Astrocyte (in vitro differentiated cells and primary cell): ENCODE data around the gene DIP2B.

ENCODE experiments used
- EZH2 ChIP-seq: IDR thresholded peaks from 2 replicates; pipeline ENCODE4 v1.6.1; 2012; ENCODE audit warnings: mild to moderate bottlenecking, low read length, inconsistent platforms; ENCODE audit not compliant: insufficient read depth
- TF ChIP-seq, protein P1 (sequence below): IDR thresholded peaks from 2 replicates; pipeline ENCODE4 v1.5.1; 2011; ENCODE audit warnings: low read depth, mild to moderate bottlenecking, inconsistent platforms, low read length, moderate library complexity; ENCODE audit not compliant: insufficient read depth

DNA sequence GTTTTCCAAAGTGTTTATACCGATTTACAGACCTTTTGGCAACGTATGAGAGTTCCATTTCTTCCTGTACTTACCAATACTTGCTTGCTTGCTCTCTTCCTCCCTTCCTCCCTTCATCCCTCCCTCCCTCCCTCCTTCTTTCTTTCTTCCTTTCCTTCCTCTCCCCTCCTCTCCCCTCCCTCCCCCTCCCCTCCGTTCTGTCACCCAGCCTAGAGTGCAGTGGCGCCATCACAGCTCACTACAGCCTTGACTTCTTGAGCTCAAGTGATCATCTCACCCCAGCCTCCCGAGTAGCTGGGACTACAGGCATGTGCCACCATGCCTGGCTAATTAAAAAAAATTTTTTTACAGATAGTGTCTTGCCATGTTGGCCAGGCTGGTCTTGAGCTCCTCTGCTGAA is 40.4 kb downstream of the DIP2B start:
- TF ChIP-seq, protein P1, sequence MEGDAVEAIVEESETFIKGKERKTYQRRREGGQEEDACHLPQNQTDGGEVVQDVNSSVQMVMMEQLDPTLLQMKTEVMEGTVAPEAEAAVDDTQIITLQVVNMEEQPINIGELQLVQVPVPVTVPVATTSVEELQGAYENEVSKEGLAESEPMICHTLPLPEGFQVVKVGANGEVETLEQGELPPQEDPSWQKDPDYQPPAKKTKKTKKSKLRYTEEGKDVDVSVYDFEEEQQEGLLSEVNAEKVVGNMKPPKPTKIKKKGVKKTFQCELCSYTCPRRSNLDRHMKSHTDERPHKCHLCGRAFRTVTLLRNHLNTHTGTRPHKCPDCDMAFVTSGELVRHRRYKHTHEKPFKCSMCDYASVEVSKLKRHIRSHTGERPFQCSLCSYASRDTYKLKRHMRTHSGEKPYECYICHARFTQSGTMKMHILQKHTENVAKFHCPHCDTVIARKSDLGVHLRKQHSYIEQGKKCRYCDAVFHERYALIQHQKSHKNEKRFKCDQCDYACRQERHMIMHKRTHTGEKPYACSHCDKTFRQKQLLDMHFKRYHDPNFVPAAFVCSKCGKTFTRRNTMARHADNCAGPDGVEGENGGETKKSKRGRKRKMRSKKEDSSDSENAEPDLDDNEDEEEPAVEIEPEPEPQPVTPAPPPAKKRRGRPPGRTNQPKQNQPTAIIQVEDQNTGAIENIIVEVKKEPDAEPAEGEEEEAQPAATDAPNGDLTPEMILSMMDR = no peak
- no peak for TF ChIP-seq EZH2
